Measurements from ENCODE around the gene BRWD1.

Gene BRWD1

DNA sequence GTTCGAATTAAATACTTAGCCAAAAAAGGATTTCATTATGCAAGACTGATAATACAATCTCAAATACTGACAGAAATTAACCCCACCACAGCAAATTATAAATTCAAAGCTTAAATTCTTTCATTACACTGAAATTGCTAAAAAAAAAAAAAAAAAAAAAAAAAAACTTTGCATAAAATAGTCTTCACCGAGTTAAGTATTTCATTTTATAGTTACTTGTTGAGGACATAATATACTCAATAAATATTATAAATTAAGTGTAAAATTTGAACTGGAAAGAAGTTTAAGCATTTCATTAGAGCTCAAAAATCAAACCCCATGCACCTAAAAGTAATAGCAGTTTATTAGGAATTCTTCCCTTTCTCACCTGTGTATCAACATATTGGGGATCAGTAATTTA, 128.3 kb downstream of the BRWD1 start:
- DNase-seq (ENCODE audit: low read depth in 2 of 2) = no peak
- TF ChIP-seq CTCF (IDR thresholded peaks at IDR 0.05; ENCODE audit: low read depth, low read length) = no peak
- H3K4me3 ChIP-seq (replicated peaks in 1 of 2; ENCODE audit: low read depth in 2 of 2, low read length in 2 of 2) = no peak overlapping the region

DNA sequence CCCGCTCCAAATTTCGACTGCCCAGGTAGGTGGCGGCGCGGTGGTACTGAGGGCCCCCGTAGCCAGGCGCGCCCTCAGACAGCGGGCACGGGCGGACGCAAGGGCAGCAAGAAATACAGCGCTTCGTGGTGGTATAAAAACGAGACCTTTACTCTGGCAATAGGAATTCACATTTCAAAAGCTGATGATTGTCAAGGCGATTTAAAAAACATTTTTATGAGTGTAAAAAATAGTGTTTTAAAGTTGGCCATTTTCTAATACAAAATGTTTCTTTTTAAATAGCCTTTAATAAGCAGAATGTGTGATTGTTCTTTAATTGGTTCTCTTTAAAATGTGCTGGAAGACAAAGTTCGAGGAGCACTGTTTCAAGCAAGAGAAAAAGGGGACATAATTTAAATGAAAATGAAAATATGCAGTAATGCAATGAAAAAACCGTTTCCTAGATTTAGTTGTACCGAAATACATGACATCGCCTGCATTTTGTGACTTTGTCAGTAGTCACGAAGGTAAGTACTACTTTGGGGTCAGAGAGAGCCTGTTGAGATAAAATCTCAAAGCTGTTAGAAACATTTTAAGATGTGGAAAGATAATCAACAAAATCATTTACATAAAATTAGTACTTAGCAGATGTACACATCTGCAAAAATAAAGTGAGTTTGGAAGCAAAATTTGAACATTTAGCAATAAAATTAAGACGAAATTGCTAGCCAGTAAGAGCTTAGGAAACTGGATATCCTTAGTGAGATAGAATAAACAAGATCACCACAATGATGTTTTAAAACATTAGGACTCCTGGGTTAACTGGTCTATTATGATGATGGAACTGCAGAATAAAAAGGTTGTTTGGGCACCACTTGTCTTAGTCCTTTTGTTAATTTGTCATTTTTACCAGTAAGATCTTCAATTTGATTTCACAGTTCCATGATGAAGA, 129.1 kb downstream of the BRWD1 start:
- peak overlapping the region; percentile 76 to 90 for H3K4me3 ChIP-seq (replicated peaks in 1 of 2; ENCODE audit: low read depth in 2 of 2, low read length in 2 of 2)
- TF ChIP-seq CTCF (IDR thresholded peaks at IDR 0.05; ENCODE audit: low read depth, low read length) = no peak
- DNase-seq (ENCODE audit: low read depth in 2 of 2) = peak in 1 of 2 donors; percentile 22

GRCh38 chr21:39183272-39184049, 130.0 kb downstream of the BRWD1 start, which contains the start of gene PSMG1:
PSMG1 (minus strand) TSS chr21:39183451; CDS start chr21:39183385, 66 bp downstream.
- peak within 1 kb of the TSS; percentile 76 to 90 for H3K4me3 ChIP-seq (replicated peaks in 1 of 2; ENCODE audit: low read depth in 2 of 2, low read length in 2 of 2)
- no peak for TF ChIP-seq CTCF (IDR thresholded peaks at IDR 0.05; ENCODE audit: low read depth, low read length)
- peak; percentile 94 to 97 for DNase-seq (ENCODE audit: low read depth in 2 of 2)

- DNase-seq (ENCODE audit: low read depth in 2 of 2) = peak; percentile 23 to 37
Observed at GRCh38 chr21:39182484-39183271, 130.8 kb downstream of the BRWD1 start.

GRCh38 chr21:39182016-39182415, 131.4 kb downstream of the BRWD1 start:
- peak overlapping the region; percentile 76 to 90 for H3K4me3 ChIP-seq (replicated peaks in 1 of 2; ENCODE audit: low read depth in 2 of 2, low read length in 2 of 2)
- DNase-seq (ENCODE audit: low read depth in 2 of 2) = no peak
- no peak for TF ChIP-seq CTCF (IDR thresholded peaks at IDR 0.05; ENCODE audit: low read depth, low read length)

More at GRCh38 chr21:39182484-39183271, 130.8 kb downstream of the BRWD1 start:
- TF ChIP-seq CTCF (IDR thresholded peaks at IDR 0.05; ENCODE audit: low read depth, low read length) = no peak
- peak overlapping the region; percentile 76 to 90 for H3K4me3 ChIP-seq (replicated peaks in 1 of 2; ENCODE audit: low read depth in 2 of 2, low read length in 2 of 2)

DNA sequence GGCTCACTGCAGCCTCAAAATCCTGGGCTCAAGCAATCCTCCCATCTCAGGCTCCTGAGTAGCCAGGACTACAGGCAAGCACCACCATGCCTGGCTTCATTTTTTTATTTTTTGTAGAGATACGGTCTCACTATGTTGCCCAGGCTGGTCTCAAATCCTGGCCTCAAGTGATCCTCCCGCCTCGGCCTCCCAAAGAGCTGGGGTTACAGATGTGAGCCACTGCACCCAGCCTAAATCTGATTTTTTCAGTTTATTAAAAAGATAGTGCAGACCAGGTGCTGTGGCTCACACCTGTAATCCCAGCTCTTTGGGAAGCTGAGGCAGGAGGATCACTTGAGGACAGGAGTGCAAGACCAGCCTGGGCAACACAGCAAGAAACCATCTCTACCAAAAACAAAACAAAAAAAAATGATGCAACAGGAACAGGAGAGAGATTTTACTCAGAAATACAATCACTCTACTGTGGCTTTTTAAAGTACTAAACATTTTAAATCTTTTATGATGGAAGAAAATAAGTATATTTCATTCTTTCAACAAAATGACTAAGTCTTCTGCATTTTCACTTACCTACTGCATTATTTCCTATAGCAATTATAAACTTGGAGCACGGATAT, 132.1 kb downstream of the BRWD1 start:
- TF ChIP-seq CTCF (IDR thresholded peaks at IDR 0.05; ENCODE audit: low read depth, low read length) = no peak
- H3K4me3 ChIP-seq (replicated peaks in 1 of 2; ENCODE audit: low read depth in 2 of 2, low read length in 2 of 2) = peak overlapping the region in 1 of 2 donors; percentile 90
- DNase-seq (ENCODE audit: low read depth in 2 of 2) = no peak
